ENCODE data around the gene GALNT11.

The GALNT11 gene

DNA sequence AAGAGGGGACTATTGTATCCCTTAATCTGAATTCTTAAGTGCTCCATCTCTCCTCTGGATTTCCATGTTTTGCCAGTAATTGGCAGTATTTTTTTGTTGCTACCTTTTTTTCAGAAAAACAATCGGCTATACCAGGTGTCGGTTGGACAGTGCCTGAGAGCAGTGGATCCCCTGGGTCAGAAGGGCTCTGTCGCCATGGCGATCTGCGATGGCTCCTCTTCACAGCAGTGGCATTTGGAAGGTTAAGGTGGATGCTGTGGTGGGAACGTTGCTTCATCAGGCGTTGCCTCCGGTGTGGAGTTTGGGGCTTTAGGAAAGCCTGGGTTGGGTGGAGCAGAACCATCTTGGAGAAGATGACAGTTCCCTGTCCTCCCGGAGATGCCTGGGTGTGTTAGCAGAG lies 96.0 kb downstream of the GALNT11 start:
- DNase-seq: no peak

DNA sequence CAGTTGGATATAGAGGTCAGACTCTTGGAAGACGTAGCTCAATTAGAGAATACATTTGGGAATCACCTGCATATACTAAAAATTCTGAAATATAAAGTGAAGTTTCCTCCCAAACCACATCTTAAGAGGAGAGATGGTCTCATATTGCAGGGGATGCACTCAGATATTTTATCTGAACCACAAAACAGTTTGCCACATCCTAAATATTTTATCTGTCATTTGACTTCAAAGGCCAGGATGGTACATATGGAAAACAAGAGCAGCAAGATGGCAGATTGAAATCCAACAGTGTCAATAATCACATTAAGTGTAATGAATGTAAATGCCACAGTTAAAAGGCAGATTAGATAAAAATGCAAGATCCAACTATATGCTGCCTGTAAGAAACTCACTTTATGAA lies 97.1 kb downstream of the GALNT11 start:
- DNase-seq: no peak

DNA sequence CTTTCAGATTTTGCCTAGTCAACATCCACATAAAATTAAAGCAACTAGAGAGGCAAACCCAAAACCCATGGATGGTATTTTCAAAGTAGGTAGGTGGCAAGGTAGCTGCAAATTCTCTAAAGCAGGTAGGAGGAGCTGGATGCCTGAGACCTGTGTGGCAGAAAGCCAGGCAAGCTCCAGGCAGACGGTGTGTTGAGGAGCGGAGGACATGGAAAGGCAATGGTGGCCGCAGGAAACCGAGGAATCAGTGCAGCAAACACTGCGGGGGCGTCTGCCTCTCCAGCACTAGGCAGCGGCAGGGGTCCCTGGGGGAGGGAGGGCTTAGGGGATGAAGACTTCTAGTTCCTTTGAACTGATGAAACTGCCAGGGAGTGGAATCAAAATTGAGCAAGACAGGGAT lies 101.3 kb downstream of the GALNT11 start:
- no peak for DNase-seq

DNA sequence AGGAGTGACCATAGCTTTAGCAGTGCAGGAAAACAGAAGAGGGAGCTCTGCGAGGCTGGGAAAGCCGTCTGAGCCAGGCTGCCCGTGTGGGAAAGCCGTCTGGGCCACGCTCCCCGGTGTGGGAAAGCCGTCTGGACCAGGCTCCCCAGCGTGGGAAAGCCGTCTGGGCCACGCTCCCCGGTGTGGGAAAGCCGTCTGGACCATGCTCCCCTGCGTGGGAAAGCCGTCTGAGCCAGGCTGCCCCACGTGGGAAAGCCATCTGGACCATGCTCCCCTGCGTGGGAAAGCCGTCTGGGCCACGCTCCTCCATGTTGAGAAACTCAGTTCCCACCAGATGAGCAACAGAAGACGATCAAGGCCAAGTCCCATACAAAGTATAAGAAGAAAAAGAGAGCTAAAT lies 101.8 kb downstream of the GALNT11 start:
- no peak for DNase-seq

DNA sequence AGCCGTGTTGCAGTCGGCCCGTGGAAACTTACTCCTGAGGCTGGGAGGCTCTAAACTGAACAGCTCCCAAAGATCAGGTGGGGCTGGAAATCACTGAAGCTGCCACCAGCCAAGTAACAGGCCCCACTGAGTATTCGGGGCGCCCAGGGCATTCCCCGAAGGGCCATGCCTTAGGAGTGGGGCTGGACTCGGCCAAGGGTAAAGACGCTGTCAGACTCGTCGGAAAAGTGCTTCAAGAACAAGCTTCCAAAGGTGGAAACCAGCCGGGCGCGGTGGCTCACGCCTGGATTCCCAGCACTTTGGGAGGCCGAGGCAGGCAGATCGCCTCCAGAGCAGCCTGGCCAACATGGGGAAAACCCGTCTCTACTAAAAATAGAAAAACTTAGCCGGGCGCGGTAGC lies 102.8 kb downstream of the GALNT11 start:
- no peak for DNase-seq

DNA sequence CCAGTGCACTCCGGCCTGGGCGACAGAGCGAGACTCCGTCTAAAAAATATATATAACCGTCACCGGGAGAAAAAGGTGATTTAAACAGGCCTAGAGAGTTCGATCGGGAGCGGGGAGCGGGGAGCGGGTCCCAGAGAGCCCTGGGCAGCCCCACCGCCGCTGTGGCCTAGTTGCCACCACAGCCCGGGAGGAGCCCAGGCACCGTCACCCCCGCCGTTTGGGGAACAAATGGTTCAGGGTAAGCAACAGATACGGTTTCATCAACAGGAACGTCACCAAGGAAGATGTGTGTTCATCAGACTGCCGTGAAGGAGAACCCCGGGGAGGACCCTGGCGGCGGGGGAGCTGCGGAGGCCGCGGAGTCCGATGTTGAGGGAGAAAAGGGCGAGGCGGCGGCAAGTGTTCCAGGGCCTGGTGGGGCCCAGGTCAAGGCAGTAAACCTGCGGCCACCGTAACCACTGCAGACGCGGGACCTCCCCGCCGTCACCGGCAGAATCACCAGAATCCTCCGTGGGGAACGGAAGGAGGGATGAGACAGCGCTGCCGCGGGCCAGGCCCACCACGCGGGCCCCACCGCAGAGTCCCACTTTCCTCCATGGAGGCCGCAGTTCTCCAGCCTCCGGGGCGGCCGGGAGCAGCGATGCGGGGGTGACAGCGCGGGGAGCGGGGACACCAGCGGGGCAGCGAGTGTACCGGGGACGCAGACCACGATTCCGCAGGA lies 103.4 kb downstream of the GALNT11 start:
- no peak for DNase-seq

DNA sequence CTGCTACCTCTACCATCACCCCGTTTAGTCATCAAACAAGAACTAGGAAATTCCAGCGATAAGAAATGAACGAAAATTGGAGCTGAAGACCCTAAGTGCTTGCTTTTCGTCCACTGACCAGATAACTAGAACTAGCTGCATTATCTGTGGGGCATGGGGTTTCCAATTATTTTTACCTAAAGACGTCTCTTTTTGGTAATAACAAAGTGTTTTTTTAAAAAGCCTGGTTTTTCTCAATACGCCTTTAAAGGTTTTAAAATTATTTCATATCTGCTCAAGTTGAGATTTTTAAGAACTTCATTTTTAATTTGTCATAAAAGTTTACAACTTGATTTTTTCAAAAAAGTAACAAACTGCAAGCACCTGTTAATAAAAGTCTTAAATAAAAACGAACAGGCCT lies 104.2 kb downstream of the GALNT11 start:
- no peak for DNase-seq

DNA sequence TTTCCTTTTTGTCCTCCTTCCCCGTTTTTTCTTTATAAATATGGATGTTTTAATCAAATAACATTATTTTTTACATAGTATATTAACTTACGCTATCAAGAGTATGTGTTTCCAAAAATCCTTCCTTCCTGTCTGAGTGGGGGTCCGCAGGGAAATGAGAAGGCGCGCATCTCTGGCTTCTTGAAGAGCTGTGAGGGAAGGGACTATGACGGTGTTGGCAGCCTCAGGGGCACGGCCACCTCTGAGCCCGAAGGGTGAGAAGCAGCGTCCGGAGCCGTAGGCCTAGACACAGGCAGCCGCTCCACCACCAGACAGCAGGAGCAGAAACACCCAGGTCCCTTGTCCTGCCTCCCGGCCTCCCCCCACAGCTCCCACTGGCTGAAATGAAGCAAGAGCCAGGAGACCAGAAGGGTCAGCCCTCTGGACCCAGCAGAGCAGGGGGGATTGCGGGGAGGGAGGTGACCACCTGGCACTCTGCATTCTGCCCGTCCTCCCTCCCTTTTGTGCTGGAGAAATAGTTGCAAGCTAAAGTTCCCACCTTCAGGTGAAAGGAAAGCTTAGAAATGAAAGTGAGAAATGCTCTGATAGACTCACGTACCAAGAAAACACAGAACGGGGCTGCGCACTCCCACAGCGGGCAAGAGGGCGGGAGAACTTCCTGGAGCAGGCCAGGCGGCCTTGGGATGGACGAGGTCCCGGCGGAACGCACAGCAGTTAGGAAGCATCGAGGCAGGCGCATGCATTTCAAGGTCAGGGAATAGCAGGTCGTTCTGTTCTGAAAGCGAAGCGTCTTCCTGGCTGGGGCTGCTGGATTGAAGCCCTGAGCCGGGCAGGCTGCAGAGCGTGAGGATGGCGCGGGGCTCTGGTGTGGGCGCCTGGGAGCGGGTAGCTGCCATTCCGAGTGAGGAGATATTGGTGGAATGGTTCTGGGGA lies 105.5 kb downstream of the GALNT11 start:
- no peak for DNase-seq

DNA sequence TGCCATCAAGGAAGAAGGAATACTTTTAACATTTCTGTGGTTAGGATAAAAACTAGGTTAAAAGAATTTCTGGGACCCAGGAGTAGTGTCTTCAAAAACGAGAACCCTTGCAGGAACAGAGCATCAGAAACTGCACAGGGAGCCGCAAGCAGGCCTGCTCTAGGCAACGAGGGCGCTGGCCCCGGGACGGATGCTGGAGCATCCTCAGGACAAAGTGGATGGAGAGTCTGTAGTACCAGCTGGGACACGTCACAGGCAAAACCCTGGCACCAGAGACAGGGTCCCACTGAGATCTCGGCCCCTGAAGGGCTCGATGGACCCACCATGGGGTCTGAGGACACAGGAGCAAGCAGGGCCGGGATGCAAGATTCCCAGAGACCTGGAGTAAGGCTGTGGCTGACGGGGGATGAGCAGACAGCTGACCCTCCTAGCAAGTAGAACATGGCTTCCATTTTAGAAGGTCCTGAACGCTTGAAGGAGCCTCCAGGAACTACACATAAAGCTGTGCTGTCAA lies 106.6 kb downstream of the GALNT11 start:
- DNase-seq: no peak

DNA sequence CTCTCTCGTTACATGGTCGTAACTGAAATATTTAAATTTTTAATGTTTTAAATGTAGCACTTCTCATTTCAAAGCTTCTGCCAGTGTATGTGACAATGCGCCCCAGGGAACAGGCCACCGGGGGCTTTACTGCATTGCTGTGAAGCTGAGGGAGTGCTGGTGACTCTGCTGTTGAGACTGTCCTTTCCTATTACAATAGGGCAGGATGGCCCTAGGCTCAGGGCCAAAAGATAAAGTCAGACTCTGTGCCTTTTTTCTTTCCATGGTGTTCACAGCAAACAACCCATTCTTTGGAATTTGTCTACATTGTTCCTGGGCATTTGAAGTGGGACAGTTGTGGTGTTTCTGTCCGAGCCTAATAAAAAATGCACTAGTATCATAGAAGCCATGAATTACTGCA lies 107.3 kb downstream of the GALNT11 start:
- DNase-seq: no peak

DNA sequence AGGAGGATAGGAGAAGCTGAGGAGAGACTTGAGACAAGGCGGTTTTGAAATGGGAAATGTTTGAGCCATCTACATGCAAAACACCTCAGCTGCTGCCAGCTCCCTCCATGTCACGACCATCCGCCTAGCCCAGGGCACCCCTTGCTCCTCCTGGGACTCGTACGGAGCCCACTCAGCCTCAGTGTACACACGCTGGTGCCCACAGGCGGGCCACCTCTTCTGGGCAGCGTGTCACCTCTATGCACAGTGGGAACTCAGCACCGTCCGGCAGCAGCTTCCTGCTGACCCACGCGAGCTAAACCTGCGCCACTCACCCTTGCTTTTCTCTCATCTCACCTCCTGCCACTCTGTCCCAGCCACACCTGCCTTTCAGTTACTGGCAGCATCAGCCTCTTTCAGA lies 108.3 kb downstream of the GALNT11 start:
- no peak for DNase-seq

DNA sequence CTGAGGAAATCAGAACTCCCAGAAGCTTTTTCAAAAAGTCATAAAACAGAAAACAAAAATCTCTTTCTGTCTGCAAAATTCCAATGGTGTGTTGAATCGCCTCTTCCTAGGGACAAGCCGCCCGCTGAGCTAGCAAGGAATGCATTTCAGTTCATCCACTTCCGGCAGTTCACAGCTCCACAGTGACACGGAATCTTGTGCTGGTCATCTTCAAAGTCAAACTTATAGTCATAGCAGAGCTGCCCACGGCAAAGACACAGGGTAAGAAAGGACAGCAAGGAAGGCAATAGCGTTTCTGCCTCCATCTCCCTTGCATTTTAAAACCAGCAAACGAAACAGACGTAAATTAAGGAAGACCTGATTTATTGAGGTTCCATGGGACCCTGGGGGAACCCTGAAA lies 111.2 kb downstream of the GALNT11 start:
- DNase-seq: no peak

DNA sequence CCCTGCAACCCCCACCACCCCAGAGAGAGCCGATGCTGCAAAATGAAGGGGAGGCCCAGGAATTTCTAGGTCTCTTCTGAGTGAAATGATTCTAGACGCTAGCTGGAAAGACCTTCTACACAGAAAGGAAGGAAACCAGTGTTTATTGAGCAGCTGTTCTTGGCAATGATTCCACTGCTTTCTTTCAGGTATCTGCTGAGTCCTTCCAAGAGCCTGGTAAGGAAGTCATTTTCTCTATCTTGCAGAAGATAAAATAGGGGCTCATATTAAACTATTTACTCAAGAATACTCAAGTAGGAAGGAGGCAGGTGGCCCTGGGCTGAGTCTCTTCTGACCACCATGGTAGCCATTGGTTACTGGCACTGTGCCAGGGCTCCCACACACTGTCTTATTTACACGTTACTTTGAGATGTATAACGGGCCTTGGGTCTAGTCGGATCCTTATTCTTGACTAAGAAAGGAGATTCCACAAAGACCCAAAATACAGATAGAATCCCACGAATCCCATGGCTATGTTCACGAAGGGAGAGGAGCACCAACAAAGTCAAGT lies 112.1 kb downstream of the GALNT11 start:
- DNase-seq: no peak

DNA sequence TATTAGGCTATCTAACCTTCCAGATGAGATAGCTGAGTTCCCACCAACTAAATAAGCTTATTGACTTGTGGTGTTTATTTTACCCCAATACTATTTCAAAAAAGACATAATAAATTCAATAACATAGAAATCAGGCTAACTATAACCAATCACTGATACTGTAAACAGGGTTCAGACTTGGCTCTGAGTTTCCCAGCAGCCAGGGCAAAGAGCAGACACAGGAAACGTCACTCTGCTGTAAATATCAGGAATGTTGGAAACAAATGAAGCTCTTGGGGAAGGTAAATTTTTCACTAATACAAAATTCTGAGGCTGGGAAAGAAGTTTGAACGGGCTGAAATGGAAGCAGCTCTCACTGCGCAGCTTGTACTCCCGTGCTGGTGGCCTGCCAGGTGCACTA lies 114.6 kb downstream of the GALNT11 start:
- DNase-seq: no peak

DNA sequence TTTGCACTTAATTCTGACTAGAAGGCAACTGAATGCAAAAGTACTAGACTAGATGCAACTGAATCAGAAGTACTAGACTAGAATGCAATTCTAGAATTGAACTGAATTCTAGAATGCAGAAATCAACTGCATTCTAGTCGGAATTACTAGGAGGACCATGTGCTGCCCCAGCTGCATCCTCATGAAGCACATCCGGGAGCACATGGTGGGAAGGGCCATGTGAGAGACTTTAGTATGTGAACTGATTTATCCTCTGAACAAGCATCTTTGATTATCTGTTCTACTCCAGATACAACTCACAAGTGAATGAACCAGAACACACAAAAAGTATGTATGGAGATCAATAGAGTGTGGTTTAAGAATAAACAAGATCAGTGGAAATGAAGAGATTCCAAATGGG lies 115.1 kb downstream of the GALNT11 start:
- no peak for DNase-seq

DNA sequence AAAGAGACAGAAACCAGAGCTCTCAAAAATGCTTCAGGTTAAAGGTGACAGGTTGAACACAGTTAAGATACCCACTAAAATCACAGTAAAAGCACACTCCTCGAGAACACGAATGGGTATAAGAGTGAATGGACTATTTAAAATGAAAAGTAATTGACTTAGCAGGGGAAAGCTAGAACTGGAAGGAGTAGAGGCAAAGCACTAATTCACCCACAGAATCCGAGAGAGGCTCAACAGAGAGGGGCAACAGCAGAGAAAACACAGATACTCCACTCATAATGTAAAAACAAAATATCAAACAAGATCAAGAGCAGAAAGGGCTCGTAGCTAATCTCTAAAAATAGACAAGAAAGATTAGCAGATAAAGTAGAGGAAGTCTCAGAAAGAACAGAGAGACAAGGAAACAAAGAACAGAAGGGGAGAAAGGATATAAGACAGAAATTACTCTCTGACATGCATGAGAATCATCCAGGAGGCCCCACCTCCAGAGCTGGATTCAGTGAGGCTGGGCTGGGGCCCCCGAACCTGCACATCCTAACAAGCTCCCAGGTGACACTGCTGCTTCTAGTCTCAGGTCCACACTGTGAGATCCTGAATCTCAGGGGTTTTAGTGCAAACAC lies 117.6 kb downstream of the GALNT11 start:
- DNase-seq: no peak

DNA sequence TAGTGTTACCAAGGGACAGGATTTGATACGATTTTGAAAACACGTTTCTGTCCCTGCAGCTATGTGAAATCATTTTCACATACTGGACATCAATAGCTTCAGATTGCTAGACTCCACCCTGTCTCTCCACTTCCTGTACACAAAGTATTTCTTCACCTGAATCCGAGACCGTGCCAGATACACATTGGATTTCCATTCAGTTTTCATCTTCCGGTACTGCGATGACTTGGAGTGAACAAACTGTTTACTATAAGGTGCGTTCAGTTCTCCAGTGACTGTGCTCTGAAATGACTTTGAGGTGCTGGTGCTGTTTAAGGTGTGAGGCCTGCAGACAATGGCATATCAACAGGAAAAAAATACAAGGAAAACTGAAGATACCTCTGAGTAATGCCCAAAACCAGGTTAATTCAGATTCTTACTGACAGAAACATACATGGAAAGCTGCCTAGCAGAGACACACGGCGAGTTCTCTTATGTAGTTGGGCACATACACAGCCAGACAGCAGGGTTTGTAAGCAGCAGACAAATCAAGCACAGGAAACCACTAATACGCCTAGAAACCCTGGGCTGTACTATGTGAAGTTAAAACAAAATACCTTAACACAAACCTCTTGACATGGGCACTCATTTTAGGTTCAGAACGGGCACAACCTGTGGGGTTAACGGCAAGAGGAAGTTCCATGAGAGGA lies 119.2 kb downstream of the GALNT11 start:
- DNase-seq: no peak

DNA sequence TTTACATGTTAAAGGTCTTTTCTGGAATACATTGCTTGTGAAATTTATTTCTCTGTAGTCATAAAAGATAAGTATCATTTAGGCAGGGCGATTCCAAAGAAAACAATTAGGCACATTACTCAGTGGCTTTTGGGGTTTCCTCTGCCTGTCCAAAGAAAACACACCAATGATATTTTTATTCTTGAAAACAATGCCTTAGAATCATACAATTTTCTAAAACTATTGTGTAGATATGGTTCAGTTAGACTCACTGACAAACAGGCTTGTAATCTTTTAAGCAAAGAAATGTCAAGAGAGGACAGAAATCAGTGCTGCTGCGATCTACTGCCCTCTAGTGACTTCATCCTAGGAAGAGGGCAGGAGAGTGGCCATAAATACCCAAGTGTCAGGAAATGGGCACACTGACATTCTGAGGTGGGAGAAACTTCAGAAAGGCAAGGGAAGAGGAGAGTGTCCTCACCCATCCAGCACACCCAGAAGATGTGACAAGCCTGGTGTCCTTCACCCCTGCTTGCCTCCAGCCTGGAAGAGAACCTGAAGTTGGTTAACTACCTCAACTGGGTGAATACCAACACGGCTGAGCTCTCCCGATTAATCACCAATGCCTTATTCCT lies 120.5 kb downstream of the GALNT11 start:
- DNase-seq: no peak

DNA sequence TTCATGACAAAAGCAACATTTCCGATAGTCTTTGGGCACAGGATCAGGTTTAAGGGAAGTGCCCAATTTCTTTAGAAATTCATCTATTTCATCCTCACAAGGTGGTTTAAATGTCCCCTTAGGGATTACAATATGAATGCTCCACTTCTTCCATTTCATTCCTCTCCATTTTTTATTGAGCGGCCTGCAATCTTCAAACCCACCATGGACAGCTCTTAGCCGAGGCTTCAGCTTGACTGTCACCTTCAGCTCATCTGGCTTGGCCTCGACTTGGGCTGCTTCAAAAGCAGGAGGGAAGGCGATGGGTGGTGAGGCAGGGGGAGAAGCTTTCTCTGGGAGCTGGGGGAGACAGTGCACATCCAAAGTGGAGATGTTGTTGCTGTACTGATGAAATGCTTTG lies 123.2 kb downstream of the GALNT11 start:
- DNase-seq: no peak

DNA sequence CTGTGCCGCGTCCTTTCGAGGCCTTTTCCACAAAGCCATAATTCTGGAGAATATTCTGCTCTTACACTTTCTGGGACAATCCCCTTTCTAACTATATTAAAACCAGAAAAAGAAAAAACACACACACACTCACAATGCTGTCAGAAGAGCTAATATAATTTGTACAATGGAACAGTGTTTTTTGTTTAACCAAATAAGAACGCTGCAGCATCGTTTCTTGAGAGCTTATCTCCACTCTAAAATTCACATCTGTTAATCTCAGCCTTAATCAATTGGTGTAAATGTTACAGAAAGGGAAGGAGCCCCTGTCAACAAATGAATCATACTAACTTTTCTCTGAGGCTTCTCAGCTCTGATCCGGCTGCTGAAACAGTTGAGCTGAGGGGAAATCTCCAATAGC lies 123.9 kb downstream of the GALNT11 start:
- DNase-seq: no peak

DNA sequence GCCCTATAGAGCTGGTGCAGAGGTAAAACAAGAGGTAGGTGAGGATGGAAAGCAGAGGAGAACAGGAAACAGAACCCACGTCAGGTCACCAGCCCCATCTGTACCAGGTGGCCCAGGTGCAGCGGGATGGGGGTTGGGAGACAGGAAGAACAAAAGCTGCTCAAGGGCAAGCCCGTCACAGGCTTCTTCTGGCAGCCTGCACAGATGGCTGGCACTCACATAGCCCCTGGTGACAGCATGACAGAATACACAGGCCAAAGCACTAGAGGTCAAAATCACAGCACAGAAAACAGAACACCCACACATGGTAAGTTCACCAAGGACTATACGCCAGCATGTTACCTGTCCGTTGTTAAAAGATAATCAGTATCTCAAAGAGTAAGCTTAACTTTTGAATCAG lies 126.8 kb downstream of the GALNT11 start:
- no peak for DNase-seq
